Activated naive CD8-positive, alpha-beta T cell treated with anti-CD3 and anti-CD28 coated beads, Interleukin-2, amount 50 U/mL, for 24 hours (primary cell): ENCODE data around the gene GINS3.

ENCODE experiments used
- ATAC-seq: fragments of 150-1000 bp; cut with Tn5 transposase; one replicate; pipeline ENCODE4 v1.10.0; 2021
- DNase-seq: peaks from one replicate; pipeline ENCODE4 v3.0.0; 2021
- H3K27ac Mint-ChIP-seq: one replicate; pipeline ENCODE4 v1.8.0; 2021; ENCODE audit warnings: mild to moderate bottlenecking, mixed read lengths
- H3K27me3 Mint-ChIP-seq: one replicate; pipeline ENCODE4 v1.8.0; 2021; ENCODE audit warnings: mixed read lengths
- H3K36me3 Mint-ChIP-seq: one replicate; pipeline ENCODE4 v1.8.0; 2021; ENCODE audit warnings: low read depth, mixed read lengths
- H3K4me1 Mint-ChIP-seq: one replicate; pipeline ENCODE4 v1.8.0; 2021; ENCODE audit warnings: mixed read lengths
- H3K4me3 Mint-ChIP-seq: one replicate; pipeline ENCODE4 v1.8.0; 2021; ENCODE audit warnings: mild to moderate bottlenecking, moderate library complexity, mixed read lengths
- H3K9me3 Mint-ChIP-seq: one replicate; pipeline ENCODE4 v1.8.0; 2021; ENCODE audit warnings: mixed read lengths

GINS3 gene

GRCh38 chr16:58392215-58393137 is at the start of gene GINS3:
Gene GINS3, plus strand, starts transcription at chr16:58392471. Its CDS starts 131 bp downstream, at chr16:58392602.
- H3K27me3 Mint-ChIP-seq, result no peaks in the 10 kb centered on the region
- ATAC-seq, result peak; percentile 95
- peak within 1 kb of the TSS; percentile 99 for H3K27ac Mint-ChIP-seq
- H3K36me3 Mint-ChIP-seq, result peaks cover 14% of the 10 kb centered on the region
- H3K4me3 Mint-ChIP-seq, result peak within 1 kb of the TSS; percentile 100
- peaks cover 25% of the 10 kb centered on the region for H3K4me1 Mint-ChIP-seq
- no peaks in the 10 kb centered on the region for H3K9me3 Mint-ChIP-seq
- peak; percentile 87 for DNase-seq

- Mint-ChIP-seq H3K27me3 (peaks cover 16% of the 10 kb centered on the region), H3K27ac (no peak overlapping the region), H3K9me3 (no peaks in the 10 kb centered on the region), H3K4me1 (no peaks in the 10 kb centered on the region), H3K36me3 (no peaks in the 10 kb centered on the region), H3K4me3 (no peak overlapping the region)
- ATAC-seq (no peak), DNase-seq (no peak)
These were observed 48.7 kb upstream of the GINS3 start for GRCh38 chr16:58343562-58343961.

GRCh38 chr16:58345574-58346354 is 46.5 kb upstream of the GINS3 start:
- no peaks in the 10 kb centered on the region for H3K4me1 Mint-ChIP-seq
- DNase-seq (no peak), ATAC-seq (no peak)
- H3K27me3 Mint-ChIP-seq, result peaks cover 35% of the 10 kb centered on the region
- no peak overlapping the region for H3K4me3 Mint-ChIP-seq
- no peaks in the 10 kb centered on the region for H3K9me3 Mint-ChIP-seq
- H3K27ac Mint-ChIP-seq, result no peak overlapping the region
- no peaks in the 10 kb centered on the region for H3K36me3 Mint-ChIP-seq

DNA sequence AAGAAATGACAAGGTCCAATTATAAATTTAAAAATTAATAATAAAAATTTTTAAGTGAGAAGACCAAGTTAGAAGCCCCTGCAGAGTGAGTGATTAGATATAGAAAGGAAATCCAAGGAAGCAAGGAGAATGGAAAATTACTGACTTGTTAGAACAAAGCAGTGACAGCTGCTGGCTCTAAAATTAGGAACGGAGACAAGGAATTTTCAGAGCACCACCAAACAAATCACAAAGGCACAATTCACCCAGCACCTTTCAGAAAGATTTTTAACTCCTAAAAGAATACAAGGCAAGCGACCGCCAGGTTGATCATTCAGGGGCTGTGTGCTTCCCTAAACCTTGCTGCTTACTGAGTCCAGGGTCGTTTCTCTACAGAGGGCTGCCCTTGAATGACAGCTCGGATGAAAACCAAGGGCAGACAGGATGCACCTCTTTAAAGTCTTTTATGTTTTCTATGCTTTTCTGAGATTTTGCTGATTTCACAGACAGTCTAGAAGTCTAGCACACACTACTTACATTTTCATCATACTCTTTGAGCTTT is 45.4 kb upstream of the GINS3 start:
- H3K27me3 Mint-ChIP-seq, result peaks cover 37% of the 10 kb centered on the region
- DNase-seq (no peak), ATAC-seq (no peak)
- H3K27ac Mint-ChIP-seq, result no peak overlapping the region
- H3K9me3 Mint-ChIP-seq, result no peaks in the 10 kb centered on the region
- H3K4me1 Mint-ChIP-seq, result no peaks in the 10 kb centered on the region
- no peaks in the 10 kb centered on the region for H3K36me3 Mint-ChIP-seq
- no peak overlapping the region for H3K4me3 Mint-ChIP-seq

DNA sequence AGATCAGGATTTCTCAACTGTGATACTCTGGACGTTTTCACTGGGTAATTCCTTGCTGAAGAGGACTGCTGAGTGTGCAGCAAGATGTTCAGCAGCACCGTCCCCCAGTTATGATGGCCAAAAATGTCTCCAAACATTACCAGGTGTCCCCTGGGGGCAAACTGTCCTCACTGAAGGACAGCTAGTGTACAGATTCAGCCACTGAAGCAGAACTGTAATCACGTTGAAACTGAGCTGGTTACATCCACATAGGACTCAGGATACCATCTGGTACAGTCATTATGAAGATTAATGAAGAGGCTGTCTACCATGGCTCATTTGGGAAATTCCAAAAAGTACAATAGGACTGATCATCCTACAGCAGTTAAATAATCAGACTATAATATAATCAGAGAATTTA is 43.3 kb upstream of the GINS3 start:
- Mint-ChIP-seq H3K36me3 (no peaks in the 10 kb centered on the region), H3K4me3 (no peak overlapping the region), H3K27ac (no peak overlapping the region), H3K4me1 (no peaks in the 10 kb centered on the region), H3K9me3 (no peaks in the 10 kb centered on the region), H3K27me3 (peaks cover 28% of the 10 kb centered on the region)
- no peak for DNase-seq
- ATAC-seq, result no peak

DNA sequence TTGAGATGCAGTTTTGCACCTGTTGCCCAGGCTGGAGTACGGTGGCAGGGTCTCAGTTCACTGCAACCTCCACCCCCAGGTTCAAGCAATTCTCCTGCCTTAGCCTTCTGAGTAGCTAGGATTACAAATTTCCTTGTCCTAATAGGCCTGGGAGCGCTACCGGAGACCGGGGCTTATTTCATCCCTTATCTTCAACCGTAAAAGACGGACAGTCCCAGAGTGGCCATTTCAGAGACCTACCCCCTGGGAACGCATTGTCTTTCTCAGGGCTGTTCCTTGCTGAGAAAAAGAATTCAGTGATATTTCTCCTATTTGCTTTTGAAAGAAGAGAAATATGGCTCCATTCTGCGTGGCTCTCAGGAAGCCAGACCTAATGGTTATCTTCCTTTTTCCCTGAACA is 39.6 kb upstream of the GINS3 start:
- no peak overlapping the region for H3K4me3 Mint-ChIP-seq
- ATAC-seq (no peak), DNase-seq (no peak)
- H3K27me3 Mint-ChIP-seq, result peaks cover 28% of the 10 kb centered on the region
- H3K4me1 Mint-ChIP-seq, result no peaks in the 10 kb centered on the region
- H3K36me3 Mint-ChIP-seq, result no peaks in the 10 kb centered on the region
- H3K9me3 Mint-ChIP-seq, result no peaks in the 10 kb centered on the region
- no peak overlapping the region for H3K27ac Mint-ChIP-seq

DNA sequence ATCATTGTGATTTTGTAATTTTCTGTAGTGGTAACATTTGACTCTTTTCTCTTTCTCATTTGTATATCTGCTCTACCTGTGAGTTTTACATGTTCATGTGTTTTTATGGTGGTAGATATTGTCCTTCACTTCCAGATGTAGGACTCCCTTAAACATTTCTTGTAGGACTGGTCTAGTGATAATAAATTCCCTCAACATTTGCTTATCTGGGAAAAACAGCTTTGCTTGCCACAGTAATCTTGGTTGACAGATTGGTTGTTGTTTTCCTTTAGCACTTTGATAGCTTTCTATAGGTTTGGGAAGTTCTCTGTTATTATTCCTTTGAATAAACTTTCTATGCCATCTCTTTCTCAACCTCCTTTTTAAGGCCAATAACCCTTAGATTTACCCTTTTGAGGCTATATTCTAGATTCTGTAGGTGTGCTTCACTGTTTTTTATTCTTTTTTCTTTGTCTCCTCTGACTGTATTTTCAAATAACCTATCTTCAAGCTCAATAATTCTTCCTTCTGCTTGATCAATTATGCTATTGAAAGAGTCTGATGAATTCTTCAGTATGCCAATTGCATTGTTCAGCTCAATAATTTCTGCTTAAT is 32.1 kb upstream of the GINS3 start:
- Mint-ChIP-seq H3K9me3 (peaks cover 18% of the 10 kb centered on the region), H3K36me3 (peaks cover 5% of the 10 kb centered on the region), H3K27ac (no peak overlapping the region), H3K4me3 (no peak overlapping the region), H3K4me1 (no peaks in the 10 kb centered on the region), H3K27me3 (peaks cover 16% of the 10 kb centered on the region)
- ATAC-seq (no peak), DNase-seq (no peak)

DNA sequence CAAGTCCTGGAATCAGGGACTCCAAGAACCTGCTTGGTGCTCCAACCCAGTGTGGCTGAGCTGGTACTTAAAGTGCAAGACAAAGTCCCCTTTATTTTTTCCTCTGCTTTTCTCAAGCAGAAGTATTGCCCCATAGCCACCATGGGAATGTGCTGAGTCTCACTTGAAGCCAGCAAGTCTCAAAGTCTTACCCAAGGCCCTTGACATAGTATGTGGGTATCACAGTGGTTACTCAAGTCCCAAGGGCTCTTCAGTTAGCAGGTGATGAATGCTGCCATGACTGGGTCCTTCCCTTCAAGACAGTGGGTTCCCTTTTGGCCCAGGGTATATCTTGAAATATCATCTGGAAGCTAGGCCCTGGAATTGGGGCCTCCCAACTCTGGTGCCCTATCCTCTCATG is 30.5 kb upstream of the GINS3 start:
- H3K4me3 Mint-ChIP-seq, result no peak overlapping the region
- H3K9me3 Mint-ChIP-seq, result peaks cover 18% of the 10 kb centered on the region
- H3K27me3 Mint-ChIP-seq, result peaks cover 19% of the 10 kb centered on the region
- H3K36me3 Mint-ChIP-seq, result peaks cover 5% of the 10 kb centered on the region
- no peak for DNase-seq
- no peak for ATAC-seq
- no peak overlapping the region for H3K27ac Mint-ChIP-seq
- no peaks in the 10 kb centered on the region for H3K4me1 Mint-ChIP-seq

GRCh38 chr16:58363746-58364393 is 28.4 kb upstream of the GINS3 start:
- DNase-seq (no peak), ATAC-seq (no peak)
- peaks cover 20% of the 10 kb centered on the region for H3K27me3 Mint-ChIP-seq
- peaks cover 5% of the 10 kb centered on the region for H3K36me3 Mint-ChIP-seq
- H3K27ac Mint-ChIP-seq, result no peak overlapping the region
- H3K4me1 Mint-ChIP-seq, result no peaks in the 10 kb centered on the region
- H3K4me3 Mint-ChIP-seq, result no peak overlapping the region
- H3K9me3 Mint-ChIP-seq, result peaks cover 18% of the 10 kb centered on the region

DNA sequence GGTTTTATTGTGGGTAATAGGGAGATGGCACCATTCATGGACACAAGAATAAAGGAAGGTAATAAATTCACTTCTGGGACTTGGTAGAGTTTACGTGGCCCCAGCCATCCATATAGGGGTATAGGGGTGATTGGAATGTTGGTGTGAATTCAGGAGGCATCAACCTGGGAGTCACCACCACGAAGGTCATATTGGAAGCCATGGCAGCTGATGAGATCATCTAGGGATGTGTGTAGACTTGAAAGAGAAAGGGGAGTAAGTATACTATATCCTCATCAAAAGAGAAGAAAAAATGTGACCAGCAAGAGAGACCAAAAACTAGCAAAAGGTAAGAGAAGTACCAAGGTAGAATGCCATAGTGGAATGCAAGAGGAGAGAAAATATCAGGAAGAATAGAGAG is 26.6 kb upstream of the GINS3 start:
- ATAC-seq (no peak), DNase-seq (no peak)
- Mint-ChIP-seq H3K4me1 (no peaks in the 10 kb centered on the region), H3K36me3 (no peaks in the 10 kb centered on the region), H3K9me3 (peaks cover 6% of the 10 kb centered on the region), H3K27me3 (peaks cover 24% of the 10 kb centered on the region), H3K4me3 (no peak overlapping the region), H3K27ac (no peak overlapping the region)

DNA sequence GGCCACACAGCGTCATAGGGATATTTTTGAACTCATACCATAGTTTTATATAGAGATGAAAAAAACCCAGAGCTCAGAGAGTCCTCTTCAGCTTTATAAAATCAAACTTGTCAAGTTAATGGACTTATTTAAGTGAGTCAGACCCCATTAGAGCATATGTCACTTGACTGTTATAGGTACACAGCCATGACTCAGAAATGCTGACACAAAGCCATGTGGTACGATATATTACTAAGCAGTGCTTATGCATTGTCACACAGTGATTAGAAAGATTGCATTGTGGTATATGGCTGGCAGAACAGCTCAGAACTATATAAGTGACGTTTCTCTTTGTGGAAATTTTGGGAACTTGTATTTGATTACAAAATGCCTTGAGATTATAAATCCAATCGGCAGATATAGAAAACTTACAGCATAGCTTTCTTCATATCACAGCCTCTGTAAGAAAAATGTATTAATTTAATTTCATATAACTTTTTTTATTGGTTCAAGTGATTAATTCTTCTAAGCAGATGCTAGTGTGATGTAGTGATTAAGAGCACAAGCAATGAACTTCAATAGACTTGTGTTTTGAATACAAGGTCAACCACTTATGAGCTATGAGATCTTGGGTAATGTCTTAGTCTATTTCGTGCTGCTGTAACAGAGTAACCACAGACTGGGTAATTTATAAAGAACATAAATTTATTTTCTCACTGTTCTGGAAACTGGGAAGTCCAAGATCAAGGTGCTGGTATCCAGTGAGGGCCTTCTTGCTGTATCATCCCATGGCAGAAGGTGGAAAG is 25.8 kb upstream of the GINS3 start:
- no peaks in the 10 kb centered on the region for H3K9me3 Mint-ChIP-seq
- H3K36me3 Mint-ChIP-seq, result no peaks in the 10 kb centered on the region
- peak; percentile 84 for ATAC-seq
- DNase-seq, result no peak
- no peak overlapping the region for H3K27ac Mint-ChIP-seq
- H3K27me3 Mint-ChIP-seq, result peaks cover 24% of the 10 kb centered on the region
- no peaks in the 10 kb centered on the region for H3K4me1 Mint-ChIP-seq
- H3K4me3 Mint-ChIP-seq, result no peak overlapping the region

GRCh38 chr16:58367252-58367651 is 25.0 kb upstream of the GINS3 start:
- peaks cover 6% of the 10 kb centered on the region for H3K9me3 Mint-ChIP-seq
- H3K4me1 Mint-ChIP-seq, result no peaks in the 10 kb centered on the region
- ATAC-seq (no peak), DNase-seq (no peak)
- no peaks in the 10 kb centered on the region for H3K36me3 Mint-ChIP-seq
- H3K4me3 Mint-ChIP-seq, result no peak overlapping the region
- H3K27ac Mint-ChIP-seq, result no peak overlapping the region
- H3K27me3 Mint-ChIP-seq, result peaks cover 27% of the 10 kb centered on the region

DNA sequence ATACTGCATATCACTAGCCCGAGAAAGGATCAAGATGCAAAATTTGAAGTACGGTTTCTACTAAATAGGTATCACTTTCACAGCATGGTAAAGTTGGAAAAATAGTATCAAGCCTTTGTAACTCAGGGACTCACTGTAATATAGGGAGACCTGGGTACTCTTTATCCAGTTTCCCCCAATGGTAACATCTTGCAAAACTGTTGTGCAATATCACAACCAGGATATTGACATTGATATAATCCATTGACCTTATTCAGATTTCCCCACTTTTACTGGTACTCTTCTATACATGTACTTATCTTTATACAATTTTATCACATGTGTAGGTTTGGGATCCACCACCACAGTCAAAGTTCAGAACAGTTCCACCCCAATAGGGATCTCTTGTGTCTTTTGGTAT is 20.4 kb upstream of the GINS3 start:
- ATAC-seq (no peak), DNase-seq (no peak)
- no peak overlapping the region for H3K4me3 Mint-ChIP-seq
- no peaks in the 10 kb centered on the region for H3K4me1 Mint-ChIP-seq
- H3K27ac Mint-ChIP-seq, result no peak overlapping the region
- no peaks in the 10 kb centered on the region for H3K36me3 Mint-ChIP-seq
- H3K9me3 Mint-ChIP-seq, result peaks cover 6% of the 10 kb centered on the region
- peaks cover 25% of the 10 kb centered on the region for H3K27me3 Mint-ChIP-seq
